ENCODE data around the gene SEPTIN7. TPM values are rescaled to one million over a fixed set of nuclear protein-coding genes. Genes with fewer than 3 reads are reported as not detected.
A peak's percentile ranks its signal among the peaks of the same experiment; 100 is the strongest.

SEPTIN7 gene
- total RNA-seq, 1 experiment from 2014 or later = 219 TPM

DNA sequence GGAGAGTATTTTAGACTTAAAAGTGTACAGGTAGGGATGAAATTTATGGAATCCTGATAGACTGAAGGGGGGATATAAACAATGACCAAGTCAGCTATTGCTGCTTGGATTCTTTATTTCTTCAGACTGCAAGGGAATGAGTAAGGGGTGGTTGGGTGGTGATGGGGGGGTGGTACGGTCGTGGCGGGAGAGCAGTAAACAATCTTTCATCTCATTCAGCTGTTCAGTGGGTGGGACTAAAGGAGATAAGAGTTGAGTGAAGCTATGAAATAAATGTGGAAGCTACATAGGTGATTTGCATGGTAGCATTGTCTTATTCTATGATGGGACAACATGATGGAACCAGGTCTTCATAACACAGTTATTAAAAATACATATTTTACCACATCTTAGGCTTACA, 1.8 kb downstream of the SEPTIN7 start:
- no peaks in the 10 kb centered on the region; the same call in 1 of the 2 replicates for H3K9me3 ChIP-seq (ENCODE audit: insufficient read depth, low read depth)
- peaks cover 72% of the 10 kb centered on the region for H3K79me2 ChIP-seq (ENCODE audit: low read depth)
- peaks cover 40% of the 10 kb centered on the region for H4K20me1 ChIP-seq (ENCODE audit: insufficient read depth)
- H3K27ac ChIP-seq = peak overlapping the region; percentile 92
- no TSS peak for BruUV-seq (replicated peaks)
- no peak for DNase-seq
- no peaks in the 10 kb centered on the region for H3K36me3 ChIP-seq (ENCODE audit: low read depth)
- H3F3A ChIP-seq (ENCODE audit: insufficient read depth, low read depth) = peaks cover 19% of the 10 kb centered on the region; the same call in 1 of the 2 replicates
- no peaks in the 10 kb centered on the region for H3K9me2 ChIP-seq (ENCODE audit: insufficient read depth)
- H3K4me2 ChIP-seq = peak overlapping the region; percentile 94
- intact Hi-C loops (cut with micrococcal nuclease; ENCODE audit: unreplicated experiment) = loop anchor here (5.0 kb wide), 3 partner anchors 75 to 1230 kb away; no protein-coding TSS in a partner anchor
- H3K4me1 ChIP-seq (replicated peaks; ENCODE audit: insufficient read depth) = peaks cover 35% of the 10 kb centered on the region
- H3K27me3 ChIP-seq (ENCODE audit: insufficient read depth, low read depth) = no peaks in the 10 kb centered on the region
- ChIA-PET CTCF (interaction anchor here (1.1 kb wide), 1 partner anchor 93 kb away, joined by 6 read pairs; no protein-coding TSS in a partner anchor), POLR2A (ENCODE audit: unreplicated experiment) (interaction anchor here (0.5 to 0.6 kb wide), 2 partner anchors 565 to 586 kb away, joined by 3 read pairs; no protein-coding TSS in a partner anchor)
- no peak overlapping the region for H2AFZ ChIP-seq
- TF ChIP-seq, protein P1, sequence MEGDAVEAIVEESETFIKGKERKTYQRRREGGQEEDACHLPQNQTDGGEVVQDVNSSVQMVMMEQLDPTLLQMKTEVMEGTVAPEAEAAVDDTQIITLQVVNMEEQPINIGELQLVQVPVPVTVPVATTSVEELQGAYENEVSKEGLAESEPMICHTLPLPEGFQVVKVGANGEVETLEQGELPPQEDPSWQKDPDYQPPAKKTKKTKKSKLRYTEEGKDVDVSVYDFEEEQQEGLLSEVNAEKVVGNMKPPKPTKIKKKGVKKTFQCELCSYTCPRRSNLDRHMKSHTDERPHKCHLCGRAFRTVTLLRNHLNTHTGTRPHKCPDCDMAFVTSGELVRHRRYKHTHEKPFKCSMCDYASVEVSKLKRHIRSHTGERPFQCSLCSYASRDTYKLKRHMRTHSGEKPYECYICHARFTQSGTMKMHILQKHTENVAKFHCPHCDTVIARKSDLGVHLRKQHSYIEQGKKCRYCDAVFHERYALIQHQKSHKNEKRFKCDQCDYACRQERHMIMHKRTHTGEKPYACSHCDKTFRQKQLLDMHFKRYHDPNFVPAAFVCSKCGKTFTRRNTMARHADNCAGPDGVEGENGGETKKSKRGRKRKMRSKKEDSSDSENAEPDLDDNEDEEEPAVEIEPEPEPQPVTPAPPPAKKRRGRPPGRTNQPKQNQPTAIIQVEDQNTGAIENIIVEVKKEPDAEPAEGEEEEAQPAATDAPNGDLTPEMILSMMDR (conservative IDR thresholded peaks at IDR 0.05) = no peak
- no peak for TF ChIP-seq EZH2 (IDR thresholded peaks at IDR 0.05; ENCODE audit: low read depth)
- peak overlapping the region; percentile 69 for H3K4me3 ChIP-seq

DNA sequence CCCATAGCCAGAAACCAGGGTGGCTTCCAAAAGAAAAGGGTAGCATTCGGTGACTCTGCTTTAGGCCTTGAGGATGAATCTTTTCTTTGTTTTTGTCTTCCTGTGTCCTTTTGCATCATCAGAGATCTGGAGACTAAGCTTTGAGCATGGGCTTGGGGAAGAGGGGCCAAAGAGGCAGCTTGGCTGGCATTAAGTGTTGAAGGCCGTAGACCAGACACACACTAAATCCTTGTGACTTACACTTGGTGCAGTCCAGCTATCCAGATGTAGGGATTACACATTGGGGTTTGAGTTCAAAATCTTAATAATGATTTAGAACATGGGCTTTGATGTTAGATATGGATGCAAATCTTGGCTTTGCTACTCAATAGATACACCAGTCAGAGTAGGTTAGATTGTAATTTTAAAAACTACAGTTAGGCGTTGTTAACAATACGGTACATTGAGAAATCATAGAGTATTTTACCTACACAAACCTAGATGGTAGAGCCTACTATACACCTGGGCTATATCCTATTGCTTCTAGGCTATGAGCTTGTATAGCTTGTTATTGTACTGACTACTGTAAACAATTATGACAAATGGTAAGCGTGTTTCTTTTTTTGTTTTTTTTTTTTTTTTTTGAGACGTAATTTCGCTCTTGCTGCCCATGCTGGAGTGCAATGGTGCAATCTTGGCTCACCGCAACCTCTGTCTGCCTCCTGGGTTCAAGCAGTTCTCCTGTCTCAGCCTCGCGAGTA, 3.5 kb downstream of the SEPTIN7 start:
- no peak for DNase-seq
- Histone ChIP-seq H3K9me3 (ENCODE audit: insufficient read depth, low read depth) (peaks cover 5% of the 10 kb centered on the region; the same call in 1 of the 2 replicates), H3K36me3 (ENCODE audit: low read depth) (peaks cover 10% of the 10 kb centered on the region; the same call in 1 of the 2 replicates), H3K4me3 (no peak overlapping the region), H3F3A (ENCODE audit: insufficient read depth, low read depth) (peaks cover 19% of the 10 kb centered on the region; the same call in 1 of the 2 replicates), H3K27ac (no peak overlapping the region), H2AFZ (no peak overlapping the region), H3K4me1 (replicated peaks; ENCODE audit: insufficient read depth) (peaks cover 30% of the 10 kb centered on the region), H3K27me3 (ENCODE audit: insufficient read depth, low read depth) (no peaks in the 10 kb centered on the region), H3K79me2 (ENCODE audit: low read depth) (peaks cover 85% of the 10 kb centered on the region), H3K4me2 (no peak overlapping the region; the same call in 1 of the 2 replicates), H3K9me2 (ENCODE audit: insufficient read depth) (no peaks in the 10 kb centered on the region), H4K20me1 (ENCODE audit: insufficient read depth) (peaks cover 46% of the 10 kb centered on the region)
- BruUV-seq (replicated peaks) = no TSS peak
- POLR2A ChIA-PET (ENCODE audit: unreplicated experiment) = no interaction called here
- intact Hi-C loops (cut with micrococcal nuclease; ENCODE audit: unreplicated experiment) = loop anchor here (5.0 kb wide), 3 partner anchors 73 to 1228 kb away; no protein-coding TSS in a partner anchor
- CTCF ChIA-PET = no interaction called here
- TF ChIP-seq, protein P1 (conservative IDR thresholded peaks at IDR 0.05) = no peak
- TF ChIP-seq EZH2 (IDR thresholded peaks at IDR 0.05; ENCODE audit: low read depth) = no peak

- H3K4me2 ChIP-seq = no peak overlapping the region
- POLR2A ChIA-PET (ENCODE audit: unreplicated experiment) = no interaction called here
- no peaks in the 10 kb centered on the region for H3K9me2 ChIP-seq (ENCODE audit: insufficient read depth)
- CTCF ChIA-PET = interaction anchor here (0.5 kb wide), 1 partner anchor 1537 kb away, joined by 4 read pairs; no protein-coding TSS in a partner anchor
- BruUV-seq (replicated peaks) = no TSS peak
- H3F3A ChIP-seq (ENCODE audit: insufficient read depth, low read depth) = peaks cover 12% of the 10 kb centered on the region; the same call in 1 of the 2 replicates
- no peak overlapping the region for H2AFZ ChIP-seq
- H4K20me1 ChIP-seq (ENCODE audit: insufficient read depth) = peaks cover 48% of the 10 kb centered on the region
- TF ChIP-seq EZH2 (IDR thresholded peaks at IDR 0.05; ENCODE audit: low read depth) = no peak
- H3K4me3 ChIP-seq = no peak overlapping the region
- intact Hi-C loops (cut with micrococcal nuclease; ENCODE audit: unreplicated experiment) = no loop called here
- no peak for DNase-seq
- H3K4me1 ChIP-seq (replicated peaks; ENCODE audit: insufficient read depth) = peaks cover 23% of the 10 kb centered on the region
- peaks cover 10% of the 10 kb centered on the region; the same call in 1 of the 2 replicates for H3K36me3 ChIP-seq (ENCODE audit: low read depth)
- H3K27me3 ChIP-seq (ENCODE audit: insufficient read depth, low read depth) = no peaks in the 10 kb centered on the region
- no peak overlapping the region for H3K27ac ChIP-seq
- H3K9me3 ChIP-seq (ENCODE audit: insufficient read depth, low read depth) = 0 out of 2 replicates have a peak, but pooled peaks cover 5% of the 10 kb centered on the region
- peaks cover 94% of the 10 kb centered on the region for H3K79me2 ChIP-seq (ENCODE audit: low read depth)
Measured at GRCh38 chr7:35805876-35806275, 5.0 kb downstream of the SEPTIN7 start.

All from PC-9 (cell line).